ENCODE data around the gene BTBD17. TPM values are rescaled to one million over a fixed set of nuclear protein-coding genes. Genes with fewer than 3 reads are reported as not detected.

Gene BTBD17
- total RNA-seq, 3 donors from 2014 or later (not counting 1 experiment from before 2014, with no cell fraction given), result 0.48 TPM; not detected in 2

DNA sequence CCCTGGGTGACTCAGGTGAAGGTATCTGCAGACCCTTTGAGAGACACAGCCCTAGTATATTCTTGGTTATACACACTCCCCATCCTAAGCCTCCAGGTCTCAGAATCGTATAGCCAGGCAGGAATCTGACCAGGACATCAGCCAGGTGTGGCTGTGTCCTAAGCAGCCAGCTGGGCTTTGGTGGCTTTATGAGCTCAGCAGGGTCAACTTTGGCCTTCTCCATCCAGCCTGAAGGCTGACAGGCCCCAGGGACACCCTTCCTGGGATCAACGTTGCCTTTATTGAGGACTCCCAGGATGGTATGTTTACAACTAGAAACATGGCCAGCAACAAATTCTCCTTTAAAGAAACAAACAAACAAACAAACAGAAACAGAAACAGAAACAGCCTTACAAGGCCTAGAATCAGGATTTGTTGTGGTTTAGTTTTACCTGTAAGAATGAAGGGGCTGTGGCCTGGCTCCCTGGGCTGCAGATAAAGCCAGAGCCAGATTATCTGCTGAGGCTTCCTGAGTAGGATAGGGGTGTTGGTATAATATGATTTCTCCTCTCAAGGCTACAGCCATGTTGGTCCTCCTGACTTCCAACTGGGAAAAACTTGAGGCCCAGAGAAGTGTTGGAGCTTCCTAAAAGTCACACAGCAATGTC lies 27.2 kb downstream of the BTBD17 start:
- ATAC-seq, result no peak
- DNase-seq, result no peak
- WGBS (ENCODE audit: insufficient coverage), result 81% methylated on average over 2 of the region's 2 CpGs
- H3K27me3 ChIP-seq (ENCODE audit: control insufficient read depth, insufficient read depth, low read length), result no peaks in the 10 kb centered on the region
- no peak overlapping the region for H3K27ac ChIP-seq (ENCODE audit: low read length)
- intact Hi-C loops (cut with micrococcal nuclease), result no loop called here
- H3K4me1 ChIP-seq (ENCODE audit: control insufficient read depth, insufficient read depth, low read length), result peaks cover 5% of the 10 kb centered on the region
- H3K27me3 Mint-ChIP-seq (ENCODE audit: low read depth in 2 of 2), result peaks cover 0 to 4% of the 10 kb centered on the region in 2 donors
- H3K9me3 ChIP-seq (ENCODE audit: control insufficient read depth, insufficient read depth, low read length), result no peaks in the 10 kb centered on the region
- H3K36me3 ChIP-seq (ENCODE audit: control insufficient read depth, insufficient read depth, low read length), result no peaks in the 10 kb centered on the region
- H3K4me1 Mint-ChIP-seq, result peaks cover 3 to 8% of the 10 kb centered on the region in 2 donors
- H3K4me3 ChIP-seq (ENCODE audit: low read length), result no peak overlapping the region
- H3K4me3 Mint-ChIP-seq, result no peak overlapping the region
- no peak overlapping the region for H3K27ac Mint-ChIP-seq
- TF ChIP-seq, protein P1, sequence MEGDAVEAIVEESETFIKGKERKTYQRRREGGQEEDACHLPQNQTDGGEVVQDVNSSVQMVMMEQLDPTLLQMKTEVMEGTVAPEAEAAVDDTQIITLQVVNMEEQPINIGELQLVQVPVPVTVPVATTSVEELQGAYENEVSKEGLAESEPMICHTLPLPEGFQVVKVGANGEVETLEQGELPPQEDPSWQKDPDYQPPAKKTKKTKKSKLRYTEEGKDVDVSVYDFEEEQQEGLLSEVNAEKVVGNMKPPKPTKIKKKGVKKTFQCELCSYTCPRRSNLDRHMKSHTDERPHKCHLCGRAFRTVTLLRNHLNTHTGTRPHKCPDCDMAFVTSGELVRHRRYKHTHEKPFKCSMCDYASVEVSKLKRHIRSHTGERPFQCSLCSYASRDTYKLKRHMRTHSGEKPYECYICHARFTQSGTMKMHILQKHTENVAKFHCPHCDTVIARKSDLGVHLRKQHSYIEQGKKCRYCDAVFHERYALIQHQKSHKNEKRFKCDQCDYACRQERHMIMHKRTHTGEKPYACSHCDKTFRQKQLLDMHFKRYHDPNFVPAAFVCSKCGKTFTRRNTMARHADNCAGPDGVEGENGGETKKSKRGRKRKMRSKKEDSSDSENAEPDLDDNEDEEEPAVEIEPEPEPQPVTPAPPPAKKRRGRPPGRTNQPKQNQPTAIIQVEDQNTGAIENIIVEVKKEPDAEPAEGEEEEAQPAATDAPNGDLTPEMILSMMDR (IDR thresholded peaks at IDR 0.05), result no peak
- no peaks in the 10 kb centered on the region for H3K9me3 Mint-ChIP-seq
- H3K36me3 Mint-ChIP-seq, result no peaks in the 10 kb centered on the region

DNA sequence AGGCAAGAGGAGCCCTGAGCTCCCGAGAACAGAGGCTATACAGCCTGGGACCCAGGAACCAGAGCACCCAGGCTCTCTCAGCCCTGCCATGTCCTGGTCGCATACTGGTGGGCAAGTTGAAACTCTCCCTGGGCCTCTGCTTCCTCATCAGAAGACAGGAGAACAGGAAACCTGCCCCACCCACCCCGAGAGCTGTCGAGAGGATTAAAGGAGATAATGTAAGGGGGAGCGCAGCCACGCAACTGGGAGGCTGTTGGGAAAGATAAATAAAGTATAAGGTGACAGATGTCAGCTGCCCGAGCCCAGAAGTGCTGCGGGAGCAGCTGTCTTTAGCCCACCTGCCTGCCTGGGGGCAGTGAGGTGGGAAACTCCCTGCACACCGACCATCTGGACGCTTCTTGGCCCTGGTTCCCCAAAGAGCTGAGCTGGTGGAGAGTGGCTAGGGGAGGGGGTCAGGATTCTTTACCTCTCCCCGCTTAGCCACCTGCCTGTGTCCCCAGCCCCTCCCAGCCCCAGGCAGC lies 28.8 kb downstream of the BTBD17 start:
- Histone ChIP-seq H3K4me3 (ENCODE audit: low read length) (no peak overlapping the region), H3K36me3 (ENCODE audit: control insufficient read depth, insufficient read depth, low read length) (no peaks in the 10 kb centered on the region), H3K27me3 (ENCODE audit: control insufficient read depth, insufficient read depth, low read length) (no peaks in the 10 kb centered on the region), H3K4me1 (ENCODE audit: control insufficient read depth, insufficient read depth, low read length) (peaks cover 15% of the 10 kb centered on the region), H3K9me3 (ENCODE audit: control insufficient read depth, insufficient read depth, low read length) (no peaks in the 10 kb centered on the region), H3K27ac (ENCODE audit: low read length) (no peak overlapping the region)
- ATAC-seq (no peak), DNase-seq (no peak)
- Mint-ChIP-seq H3K27me3 (ENCODE audit: low read depth in 2 of 2) (peaks cover 0 to 4% of the 10 kb centered on the region in 2 donors), H3K4me3 (no peak overlapping the region), H3K36me3 (no peaks in the 10 kb centered on the region), H3K9me3 (no peaks in the 10 kb centered on the region), H3K4me1 (peaks cover 14 to 18% of the 10 kb centered on the region in 2 donors), H3K27ac (no peak overlapping the region)
- TF ChIP-seq, protein P1 (IDR thresholded peaks at IDR 0.05), result no peak
- intact Hi-C loops (cut with micrococcal nuclease), result no loop called here
- WGBS (ENCODE audit: insufficient coverage), result 37% methylated on average over 10 of the region's 11 CpGs

DNA sequence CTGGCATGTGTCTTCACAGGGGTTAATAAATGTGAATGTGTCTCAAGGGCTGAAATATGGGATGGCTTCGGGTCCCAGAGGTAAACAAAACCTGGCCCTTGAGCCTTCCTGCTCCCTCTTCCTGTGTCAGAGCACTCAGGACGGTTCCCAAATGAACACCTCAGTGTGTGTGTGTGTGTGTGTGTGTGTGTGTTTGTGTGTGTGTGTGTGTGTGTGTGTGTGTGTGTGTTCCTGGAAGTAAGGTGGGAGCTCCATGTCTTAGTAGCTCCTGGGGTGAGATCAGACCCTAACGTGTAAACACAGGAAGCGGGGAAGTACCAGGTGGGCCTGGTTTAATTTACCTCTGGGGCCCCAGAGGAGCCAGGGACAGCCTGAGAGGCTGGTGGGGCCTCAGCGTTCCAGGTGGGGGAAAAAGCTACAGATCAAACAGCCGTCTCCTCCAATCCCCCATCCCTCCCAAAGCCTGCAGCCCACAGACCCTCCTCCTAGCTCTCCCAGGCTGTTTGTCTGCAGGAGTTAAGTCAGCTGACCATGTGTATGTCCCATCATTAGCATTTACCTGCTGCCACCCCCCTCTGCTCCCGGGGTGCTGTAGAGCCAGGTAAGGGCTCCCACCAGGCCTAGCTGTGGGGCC lies 29.5 kb downstream of the BTBD17 start:
- Histone ChIP-seq H3K4me3 (ENCODE audit: low read length) (no peak overlapping the region), H3K36me3 (ENCODE audit: control insufficient read depth, insufficient read depth, low read length) (no peaks in the 10 kb centered on the region), H3K27me3 (ENCODE audit: control insufficient read depth, insufficient read depth, low read length) (peaks cover 2% of the 10 kb centered on the region), H3K4me1 (ENCODE audit: control insufficient read depth, insufficient read depth, low read length) (peaks cover 17% of the 10 kb centered on the region), H3K9me3 (ENCODE audit: control insufficient read depth, insufficient read depth, low read length) (no peaks in the 10 kb centered on the region), H3K27ac (ENCODE audit: low read length) (no peak overlapping the region)
- ATAC-seq (no peak), DNase-seq (no peak)
- no peak overlapping the region for H3K27ac Mint-ChIP-seq
- intact Hi-C loops (cut with micrococcal nuclease), result no loop called here
- no peaks in the 10 kb centered on the region for H3K9me3 Mint-ChIP-seq
- H3K4me3 Mint-ChIP-seq, result no peak overlapping the region
- TF ChIP-seq, protein P1 (IDR thresholded peaks at IDR 0.05), result no peak
- H3K4me1 Mint-ChIP-seq, result peaks cover 14 to 18% of the 10 kb centered on the region in 2 donors
- 74% methylated on average over 7 of the region's 7 CpGs for WGBS (ENCODE audit: insufficient coverage)
- H3K27me3 Mint-ChIP-seq (ENCODE audit: low read depth in 2 of 2), result no peaks in the 10 kb centered on the region
- H3K36me3 Mint-ChIP-seq, result no peaks in the 10 kb centered on the region
